T-helper 2 cell treated with Interferon-gamma antibody and Interleukin-4, amounts not matched to agents 5 μg/mL and 100 μg/mL, for 36 hours (primary cell): Measurements from ENCODE around the gene PRSS50.
"Not testable (repeated sequence)": the region's sequence is repeated elsewhere in the genome, so short reads cannot be mapped to it uniquely, and the experiment has no call there.

Experiments
- DNase-seq: peaks from one replicate; pipeline ENCODE4 v3.0.0; 2021; ENCODE audit warnings: low spot score
- H3K27ac Mint-ChIP-seq: one replicate; pipeline ENCODE4 v1.8.0; 2021; ENCODE audit warnings: mild to moderate bottlenecking, mixed read lengths
- H3K27me3 Mint-ChIP-seq: one replicate; pipeline ENCODE4 v1.8.0; 2021; ENCODE audit warnings: low read depth, mixed read lengths
- H3K36me3 Mint-ChIP-seq: one replicate; pipeline ENCODE4 v1.8.0; 2021; ENCODE audit warnings: low read depth, mixed read lengths
- H3K4me1 Mint-ChIP-seq: one replicate; pipeline ENCODE4 v1.8.0; 2021; ENCODE audit warnings: low read depth, mixed read lengths
- H3K4me3 Mint-ChIP-seq: one replicate; pipeline ENCODE4 v1.8.0; 2022; ENCODE audit warnings: mild to moderate bottlenecking, moderate library complexity, mixed read lengths
- H3K9me3 Mint-ChIP-seq: one replicate; pipeline ENCODE4 v1.8.0; 2021; ENCODE audit warnings: mixed read lengths

PRSS50 gene

GRCh38 chr3:46708401-46709156, 9.1 kb downstream of the PRSS50 start:
- Mint-ChIP-seq H3K36me3 (no peaks in the 10 kb centered on the region), H3K9me3 (no peaks in the 10 kb centered on the region), H3K27ac (no peak overlapping the region), H3K4me1 (no peaks in the 10 kb centered on the region), H3K27me3 (peaks cover 3% of the 10 kb centered on the region), H3K4me3 (no peak overlapping the region)
- no peak for DNase-seq

GRCh38 chr3:46707601-46708011, 10.1 kb downstream of the PRSS50 start:
- Mint-ChIP-seq H3K4me3 (no peak overlapping the region), H3K27me3 (peaks cover 3% of the 10 kb centered on the region), H3K4me1 (no peaks in the 10 kb centered on the region)

GRCh38 chr3:46706771-46707582, 10.7 kb downstream of the PRSS50 start:
- Mint-ChIP-seq H3K36me3 (no peaks in the 10 kb centered on the region), H3K4me1 (no peaks in the 10 kb centered on the region)

More at GRCh38 chr3:46707601-46708011, 10.1 kb downstream of the PRSS50 start:
- Mint-ChIP-seq H3K36me3 (no peaks in the 10 kb centered on the region), H3K9me3 (no peaks in the 10 kb centered on the region), H3K27ac (no peak overlapping the region)
- no peak for DNase-seq

GRCh38 chr3:46705751-46706552, 11.7 kb downstream of the PRSS50 start:
- no peak for DNase-seq
- H3K4me1 Mint-ChIP-seq, result no peaks in the 10 kb centered on the region
- no peaks in the 10 kb centered on the region for H3K36me3 Mint-ChIP-seq
- H3K4me3 Mint-ChIP-seq, result no peak overlapping the region
- H3K27me3 Mint-ChIP-seq, result peaks cover 14% of the 10 kb centered on the region
- no peak overlapping the region for H3K27ac Mint-ChIP-seq
- no peaks in the 10 kb centered on the region for H3K9me3 Mint-ChIP-seq

More at GRCh38 chr3:46706771-46707582, 10.7 kb downstream of the PRSS50 start:
- Mint-ChIP-seq H3K4me3 (no peak overlapping the region), H3K9me3 (no peaks in the 10 kb centered on the region), H3K27ac (no peak overlapping the region), H3K27me3 (peaks cover 9% of the 10 kb centered on the region)
- no peak for DNase-seq

GRCh38 chr3:46705022-46705530, 12.6 kb downstream of the PRSS50 start:
- peak; percentile 47 for DNase-seq
- H3K4me1 Mint-ChIP-seq, result no peaks in the 10 kb centered on the region
- peaks cover 21% of the 10 kb centered on the region for H3K27me3 Mint-ChIP-seq
- no peak overlapping the region for H3K4me3 Mint-ChIP-seq
- H3K9me3 Mint-ChIP-seq, result no peaks in the 10 kb centered on the region
- H3K27ac Mint-ChIP-seq, result peak overlapping the region; percentile 41
- no peaks in the 10 kb centered on the region for H3K36me3 Mint-ChIP-seq

- H3K27me3 Mint-ChIP-seq, result peaks cover 26% of the 10 kb centered on the region
- not testable (repeated sequence) for H3K4me1 Mint-ChIP-seq, H3K4me3 Mint-ChIP-seq, H3K9me3 Mint-ChIP-seq, H3K27ac Mint-ChIP-seq, DNase-seq, H3K36me3 Mint-ChIP-seq
Measured at GRCh38 chr3:46704346-46704745, 13.3 kb downstream of the PRSS50 start.

- H3K27ac Mint-ChIP-seq, result no peak overlapping the region
- H3K27me3 Mint-ChIP-seq, result peaks cover 32% of the 10 kb centered on the region
Measured at GRCh38 chr3:46703013-46703520, 14.6 kb downstream of the PRSS50 start.

GRCh38 chr3:46702246-46703012, 15.2 kb downstream of the PRSS50 start:
- H3K27me3 Mint-ChIP-seq, result peaks cover 34% of the 10 kb centered on the region
- H3K36me3 Mint-ChIP-seq, result no peaks in the 10 kb centered on the region
- no peak overlapping the region for H3K4me3 Mint-ChIP-seq
- peak overlapping the region; percentile 62 for H3K27ac Mint-ChIP-seq
- H3K4me1 Mint-ChIP-seq, result no peaks in the 10 kb centered on the region
- no peaks in the 10 kb centered on the region for H3K9me3 Mint-ChIP-seq
- DNase-seq, result no peak

More at GRCh38 chr3:46703013-46703520, 14.6 kb downstream of the PRSS50 start:
- H3K9me3 Mint-ChIP-seq, result no peaks in the 10 kb centered on the region
- H3K36me3 Mint-ChIP-seq, result no peaks in the 10 kb centered on the region
- no peak for DNase-seq
- no peaks in the 10 kb centered on the region for H3K4me1 Mint-ChIP-seq
- no peak overlapping the region for H3K4me3 Mint-ChIP-seq

GRCh38 chr3:46701181-46701939, 16.3 kb downstream of the PRSS50 start, which contains the start of gene TMIE:
Gene TMIE (plus strand): TSS chr3:46701392. CDS start chr3:46701488, 96 bp downstream.
- Mint-ChIP-seq H3K36me3 (no peaks in the 10 kb centered on the region), H3K27me3 (peaks cover 34% of the 10 kb centered on the region), H3K4me3 (peak within 1 kb of the TSS; percentile 24), H3K9me3 (no peaks in the 10 kb centered on the region), H3K4me1 (no peaks in the 10 kb centered on the region), H3K27ac (peak within 1 kb of the TSS; percentile 62)
- DNase-seq, result no peak

- H3K27me3 Mint-ChIP-seq, result peaks cover 34% of the 10 kb centered on the region
- H3K4me1 Mint-ChIP-seq, result peaks cover 4% of the 10 kb centered on the region
- H3K9me3 Mint-ChIP-seq, result no peaks in the 10 kb centered on the region
- DNase-seq, result no peak
- H3K27ac Mint-ChIP-seq, result no peak overlapping the region
- peak overlapping the region; percentile 24 for H3K4me3 Mint-ChIP-seq
- no peaks in the 10 kb centered on the region for H3K36me3 Mint-ChIP-seq
Measured at GRCh38 chr3:46700772-46701171, 16.9 kb downstream of the PRSS50 start.

- Mint-ChIP-seq H3K27me3 (peaks cover 34% of the 10 kb centered on the region), H3K27ac (no peak overlapping the region), H3K4me3 (no peak overlapping the region), H3K9me3 (no peaks in the 10 kb centered on the region), H3K4me1 (peaks cover 13% of the 10 kb centered on the region), H3K36me3 (no peaks in the 10 kb centered on the region)
- DNase-seq, result no peak
Measured at GRCh38 chr3:46699676-46700523, 17.8 kb downstream of the PRSS50 start.
